Prostate gland (tissue), 2 donors: ENCODE measurements around the gene BCAP29. TPM values are rescaled to one million over a fixed set of nuclear protein-coding genes. Genes with fewer than 3 reads are reported as not detected.

Source experiments
- DNase-seq: peaks from one replicate; pipeline ENCODE4 v3.0.0-alpha.2; 2019; ENCODE audit warnings: low spot score
- H3K27ac ChIP-seq, 2 donors: fragments of 200-600 bp; sonication (generic); 2 replicates each; pipeline ENCODE4 v1.5.1; 2017 to 2019
- H3K27me3 ChIP-seq: fragments of 200-600 bp; sonication (generic); replicated peaks from 2 replicates; pipeline ENCODE4 v1.5.1; 2019; ENCODE audit not compliant: insufficient read depth
- H3K36me3 ChIP-seq, 2 donors: fragments of 200-600 bp; sonication (generic); 1 replicate in 1 of 2; 2 replicates in 1 of 2; pipeline versions ENCODE4 v1.5.1 to v1.8.1; 2017 to 2019
- H3K4me1 ChIP-seq: fragments of 200-600 bp; sonication (generic); replicated peaks from 2 replicates; pipeline ENCODE4 v1.5.1; 2019
- H3K4me3 ChIP-seq, 2 donors: fragments of 200-600 bp; sonication (generic); 2 replicates each; pipeline ENCODE4 v1.5.1; 2017 to 2019
- H3K9me3 ChIP-seq: fragments of 200-600 bp; sonication (generic); 2 replicates; pipeline ENCODE4 v1.5.1; 2017
- POLR2A ChIP-seq: fragments of 450-650 bp; IDR thresholded peaks from one replicate; pipeline ENCODE4 v1.6.1; 2016; ENCODE audit warnings: antibody characterized with exemption, mild to moderate bottlenecking
- POLR2AphosphoS5 ChIP-seq: sonication (generic); formaldehyde crosslinking; IDR thresholded peaks from one replicate; pipeline ENCODE4 v1.6.1; 2017; ENCODE audit warnings: antibody characterized with exemption
- WGBS: methylation state at CpG from one replicate; pipeline ENCODE4 v1.1.5; 2018; 5-methylcytosine and 5-hydroxymethylcytosine counted together
- intact Hi-C: fragments of 100-400 bp; cut with DNase I; formaldehyde crosslinking; loops from one replicate; pipeline ENCODE4 v1.14.2; 2022
- total RNA-seq, 2 donors: library from RNA; depleted of rRNA; stranded (reverse); fragments of >200 nt; gene quantifications; one replicate each; pipeline ENCODE4 v1.1.0, GENCODE V29; 2016
- TF ChIP-seq, protein P1 (sequence below), 4 experiments: fragments of 200-600 bp in 2 of 4; fragments of 450-650 bp in 2 of 4; sonication (generic) in 2 of 4; IDR thresholded peaks; 1 replicate in 3 of 4; 2 replicates in 1 of 4; pipeline ENCODE4 v1.5.1; 2016 to 2019; ENCODE audit warnings: antibody characterized with exemption in 4 of 4, mild to moderate bottlenecking in 2 of 4, moderate library complexity in 2 of 4

BCAP29 gene
- total RNA-seq, 2 donors from 2014 or later, result 95.4 to 99.9 TPM

DNA sequence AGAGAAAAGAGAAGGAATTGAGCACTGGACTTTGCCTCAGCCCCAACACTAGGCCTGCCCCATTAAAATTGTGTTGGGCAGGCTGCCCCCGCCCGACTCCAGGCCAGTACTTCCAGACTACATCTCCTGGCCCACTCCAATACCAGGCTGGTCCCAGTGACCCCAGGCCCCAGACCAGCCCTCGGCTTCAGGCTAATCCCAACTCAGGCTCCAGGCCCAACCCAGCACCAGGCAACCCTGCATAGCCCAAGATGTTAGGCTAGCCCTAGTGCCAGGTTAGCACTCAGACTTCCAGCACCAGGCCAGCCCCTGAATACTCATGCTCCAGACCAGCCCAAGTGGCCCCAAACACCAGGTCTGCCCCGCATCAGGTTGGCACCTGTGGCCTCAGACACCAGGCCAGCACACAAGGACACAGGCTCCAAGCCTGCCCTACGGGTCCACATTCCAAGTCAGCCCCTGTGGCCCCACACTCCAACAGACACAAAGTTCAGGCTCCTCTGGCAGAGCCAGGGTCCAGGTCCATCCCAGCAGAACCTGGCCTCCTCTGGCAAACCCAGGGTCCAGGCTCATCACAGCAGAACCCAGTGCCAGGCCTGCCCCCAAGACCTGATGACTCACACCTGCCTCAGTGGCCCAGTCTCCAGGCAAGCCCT is 36.6 kb upstream of the BCAP29 start:
- no peak overlapping the region for H3K27ac ChIP-seq
- DNase-seq, result no peak
- WGBS, result 92% methylated on average over 5 of the region's 5 CpGs
- intact Hi-C loops, result no loop called here
- H3K4me3 ChIP-seq, result no peak overlapping the region
- TF ChIP-seq POLR2AphosphoS5 (no peak), POLR2A (no peak)
- TF ChIP-seq, protein P1, sequence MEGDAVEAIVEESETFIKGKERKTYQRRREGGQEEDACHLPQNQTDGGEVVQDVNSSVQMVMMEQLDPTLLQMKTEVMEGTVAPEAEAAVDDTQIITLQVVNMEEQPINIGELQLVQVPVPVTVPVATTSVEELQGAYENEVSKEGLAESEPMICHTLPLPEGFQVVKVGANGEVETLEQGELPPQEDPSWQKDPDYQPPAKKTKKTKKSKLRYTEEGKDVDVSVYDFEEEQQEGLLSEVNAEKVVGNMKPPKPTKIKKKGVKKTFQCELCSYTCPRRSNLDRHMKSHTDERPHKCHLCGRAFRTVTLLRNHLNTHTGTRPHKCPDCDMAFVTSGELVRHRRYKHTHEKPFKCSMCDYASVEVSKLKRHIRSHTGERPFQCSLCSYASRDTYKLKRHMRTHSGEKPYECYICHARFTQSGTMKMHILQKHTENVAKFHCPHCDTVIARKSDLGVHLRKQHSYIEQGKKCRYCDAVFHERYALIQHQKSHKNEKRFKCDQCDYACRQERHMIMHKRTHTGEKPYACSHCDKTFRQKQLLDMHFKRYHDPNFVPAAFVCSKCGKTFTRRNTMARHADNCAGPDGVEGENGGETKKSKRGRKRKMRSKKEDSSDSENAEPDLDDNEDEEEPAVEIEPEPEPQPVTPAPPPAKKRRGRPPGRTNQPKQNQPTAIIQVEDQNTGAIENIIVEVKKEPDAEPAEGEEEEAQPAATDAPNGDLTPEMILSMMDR (IDR thresholded peaks at IDR 0.05), result no peak
- H3K4me1 ChIP-seq, result no peaks in the 10 kb centered on the region
- no peaks in the 10 kb centered on the region for H3K27me3 ChIP-seq
- H3K9me3 ChIP-seq, result no peaks in the 10 kb centered on the region
- H3K36me3 ChIP-seq, result no peaks in the 10 kb centered on the region

DNA sequence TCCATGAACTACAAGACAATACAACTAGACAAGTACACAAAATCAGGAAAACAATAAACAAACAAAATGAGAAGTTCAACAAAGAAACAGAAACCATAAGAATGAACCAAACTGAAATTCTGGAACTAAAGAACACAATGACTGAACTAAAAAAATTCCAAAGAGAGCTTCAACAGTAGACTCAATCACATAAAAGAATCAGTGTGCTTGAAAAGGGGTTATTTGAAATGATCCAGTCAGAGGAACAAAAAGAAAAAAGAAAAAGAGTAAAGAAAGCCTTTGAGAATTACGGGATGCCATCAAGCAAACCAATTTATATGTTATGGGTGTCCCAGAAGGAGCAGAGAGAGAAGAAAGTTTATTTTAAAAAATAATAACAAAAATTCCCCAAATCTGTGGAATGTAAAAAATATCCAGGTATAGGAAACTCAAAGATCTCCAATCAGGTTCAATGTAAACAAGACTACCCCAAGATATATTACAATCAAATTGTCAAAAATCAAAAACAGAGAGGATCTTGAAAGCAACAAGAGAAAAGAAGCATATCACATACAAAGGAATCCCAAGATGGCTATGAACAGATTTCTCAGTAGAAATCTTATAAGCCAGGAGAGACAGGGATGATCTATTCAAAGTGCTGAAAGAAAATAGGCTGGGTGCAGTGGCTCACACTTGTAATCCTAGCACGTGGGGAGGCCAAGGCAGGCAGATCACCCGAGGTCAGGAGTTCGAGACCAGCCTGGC is 35.0 kb upstream of the BCAP29 start:
- DNase-seq, result no peak
- H3K36me3 ChIP-seq, result no peaks in the 10 kb centered on the region
- intact Hi-C loops, result no loop called here
- no peaks in the 10 kb centered on the region for H3K27me3 ChIP-seq
- peak overlapping the region in 1 of 2 donors; percentile 28 for H3K27ac ChIP-seq
- no peaks in the 10 kb centered on the region for H3K9me3 ChIP-seq
- no peaks in the 10 kb centered on the region for H3K4me1 ChIP-seq
- TF ChIP-seq POLR2A (no peak), POLR2AphosphoS5 (no peak)
- TF ChIP-seq, protein P1 (IDR thresholded peaks at IDR 0.05), result no peak
- no peak overlapping the region for H3K4me3 ChIP-seq
- 97% methylated on average over 4 of the region's 4 CpGs for WGBS

DNA sequence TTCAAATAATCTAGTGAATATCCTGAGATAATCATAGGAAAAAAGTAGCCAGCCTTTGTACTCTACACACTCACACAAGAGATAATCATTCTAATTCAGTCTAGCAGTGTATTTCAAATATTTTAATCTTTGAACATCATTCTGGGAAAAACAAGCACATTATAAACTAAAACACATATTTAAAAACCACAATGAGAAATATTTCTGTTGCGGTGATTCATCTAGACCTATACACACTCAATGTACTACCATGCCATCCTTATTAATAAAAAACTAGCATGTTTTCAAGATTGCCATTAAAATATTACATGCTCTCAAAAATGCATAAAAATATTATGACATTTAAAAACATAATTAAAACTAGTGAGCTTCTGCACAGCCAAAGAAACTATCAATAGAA is 28.1 kb upstream of the BCAP29 start:
- TF ChIP-seq POLR2AphosphoS5 (no peak), POLR2A (no peak)
- TF ChIP-seq, protein P1 (IDR thresholded peaks at IDR 0.05), result no peak
- intact Hi-C loops, result no loop called here
- no peaks in the 10 kb centered on the region for H3K36me3 ChIP-seq

DNA sequence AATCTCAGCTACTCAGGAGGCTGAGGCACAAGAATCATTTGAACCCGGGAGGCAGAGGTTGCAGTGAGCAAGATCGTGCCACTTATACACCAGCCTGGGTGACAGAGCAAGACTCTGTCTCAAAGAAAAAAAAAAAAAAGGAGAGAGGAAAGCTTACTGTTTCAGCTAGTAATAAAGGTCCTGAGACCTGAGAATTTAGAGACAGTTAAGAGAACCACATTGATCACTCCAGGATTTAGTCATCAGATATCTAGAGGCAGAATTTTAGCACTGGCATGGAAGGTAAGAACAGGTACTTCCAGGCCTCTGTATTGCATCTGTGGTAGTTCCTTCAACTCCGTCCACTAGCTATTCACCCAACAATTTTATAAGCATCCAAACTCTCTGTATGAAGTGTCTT is 24.2 kb upstream of the BCAP29 start:
- intact Hi-C loops, result no loop called here
- 99% methylated on average over 3 of the region's 3 CpGs for WGBS

More for the DNA sequence above, 28.1 kb upstream of the BCAP29 start:
- 96% methylated on average over 1 of the region's 1 CpG for WGBS
- Histone ChIP-seq H3K4me3 (no peak overlapping the region), H3K9me3 (no peaks in the 10 kb centered on the region), H3K27me3 (no peaks in the 10 kb centered on the region), H3K27ac (no peak overlapping the region), H3K4me1 (no peaks in the 10 kb centered on the region)
- no peak for DNase-seq

More for the DNA sequence above, 24.2 kb upstream of the BCAP29 start:
- H3K4me1 ChIP-seq, result peaks cover 7% of the 10 kb centered on the region
- TF ChIP-seq, protein P1 (IDR thresholded peaks at IDR 0.05), result no peak
- TF ChIP-seq POLR2AphosphoS5 (no peak), POLR2A (no peak)
- no peak overlapping the region for H3K4me3 ChIP-seq
- H3K27ac ChIP-seq, result no peak overlapping the region
- no peak for DNase-seq
- H3K36me3 ChIP-seq, result no peaks in the 10 kb centered on the region
- H3K9me3 ChIP-seq, result no peaks in the 10 kb centered on the region
- no peaks in the 10 kb centered on the region for H3K27me3 ChIP-seq
